GM19240 (cell line): ENCODE data around the gene OR51T1.

ENCODE experiments used
- DNase-seq: peaks from one replicate; pipeline ENCODE4 v3.0.0; 2011; ENCODE audit warnings: low spot score; ENCODE audit not compliant: insufficient read length

Gene OR51T1

DNA sequence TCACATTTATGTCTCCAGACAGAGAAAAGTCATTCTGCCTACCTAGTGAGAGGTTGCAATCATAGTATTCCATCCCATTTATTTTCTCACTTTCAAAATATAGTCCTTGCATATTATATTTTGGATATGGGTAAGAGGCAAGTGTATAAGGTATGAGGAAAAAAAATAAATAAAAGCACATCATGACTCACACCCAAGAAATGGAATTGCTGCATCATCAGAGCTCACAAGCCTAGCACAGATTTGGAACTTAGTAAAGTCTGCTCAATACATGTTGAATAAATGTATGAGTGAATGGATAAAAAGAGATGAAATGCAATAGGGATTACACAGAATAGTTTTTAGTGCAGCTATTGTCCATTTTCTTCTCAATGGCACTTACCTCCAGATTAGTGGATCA is 44.9 kb downstream of the OR51T1 start:
- no peak for DNase-seq
